Measurements from ENCODE around the gene DNASE2B. TPM values are rescaled to one million over a fixed set of nuclear protein-coding genes. Genes with fewer than 3 reads are reported as not detected.

DNASE2B gene
- polyA plus RNA-seq, 1 donor from 2014 or later = 27.9 TPM

DNA sequence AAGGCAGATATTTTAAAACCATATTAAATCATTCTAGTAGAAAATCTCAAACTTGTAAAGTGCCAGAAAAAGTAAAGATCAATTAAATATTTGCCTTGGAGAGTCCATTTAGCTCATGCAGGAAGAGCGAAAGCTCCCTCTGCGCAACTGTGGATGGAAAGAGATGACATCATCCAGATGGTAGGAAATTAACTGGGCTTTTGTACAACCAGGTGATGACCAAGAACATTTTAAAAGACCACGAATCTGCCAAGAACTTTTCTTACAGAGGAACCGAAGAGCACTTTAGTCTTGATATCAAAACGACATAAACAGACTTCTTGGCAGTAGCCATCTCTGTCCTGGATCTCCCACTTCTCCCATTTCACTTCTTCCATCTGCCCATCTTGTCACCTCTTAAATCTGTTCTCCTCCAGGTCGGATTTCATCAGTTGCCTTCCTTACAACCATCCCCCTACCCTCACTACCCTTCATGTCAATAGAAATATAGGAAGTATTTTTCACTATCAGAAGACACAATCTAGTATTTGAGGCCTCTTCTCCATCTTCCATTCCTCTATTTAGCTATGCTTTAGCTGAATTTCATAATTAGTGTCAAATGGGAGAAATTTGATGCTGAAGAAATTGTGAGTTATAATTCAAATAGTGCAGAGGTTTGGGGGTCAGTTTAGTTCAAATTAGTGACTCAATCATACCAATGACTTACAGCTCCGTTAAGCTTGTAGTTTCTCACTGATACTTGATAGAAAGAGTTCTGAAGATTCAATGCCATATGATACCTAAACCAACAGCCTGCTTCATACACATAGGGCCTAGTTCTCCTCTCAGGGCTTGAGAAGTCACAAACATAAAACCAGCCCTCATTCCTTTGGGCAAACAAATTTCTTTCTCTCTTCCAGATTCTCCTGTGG lies 22.0 kb upstream of the DNASE2B start:
- Histone ChIP-seq H2AFZ (ENCODE audit: low read depth, low read length) (no peak overlapping the region), H4K20me1 (ENCODE audit: insufficient read depth) (no peaks in the 10 kb centered on the region), H3K27me3 (ENCODE audit: insufficient read depth, low read depth, low read length) (no peaks in the 10 kb centered on the region), H3F3A (ENCODE audit: insufficient read depth, low read length, poor library complexity, severe bottlenecking) (no peaks in the 10 kb centered on the region), H3K4me3 (ENCODE audit: low read length) (no peak overlapping the region), H3K4me2 (ENCODE audit: low read length) (no peak overlapping the region), H3K79me2 (replicated peaks; ENCODE audit: insufficient read depth, low read length) (no peaks in the 10 kb centered on the region), H3K9me3 (ENCODE audit: low read length) (no peaks in the 10 kb centered on the region), H3K36me3 (ENCODE audit: insufficient read depth, low read length) (no peaks in the 10 kb centered on the region), H3K27ac (ENCODE audit: low read length) (no peak overlapping the region), H3K9me2 (ENCODE audit: insufficient read depth, low read length) (no peaks in the 10 kb centered on the region), H3K9ac (ENCODE audit: low read length) (no peak overlapping the region)
- TF ChIP-seq REST (IDR thresholded peaks at IDR 0.05; ENCODE audit: borderline replicate concordance) (no peak), CTCF (IDR thresholded peaks at IDR 0.05; ENCODE audit: poor library complexity, severe bottlenecking) (no peak), RAD21 (conservative IDR thresholded peaks at IDR 0.05) (no peak), TAF1 (IDR thresholded peaks at IDR 0.05; ENCODE audit: low read depth) (no peak), SMC3 (conservative IDR thresholded peaks at IDR 0.05; ENCODE audit: poor library complexity) (no peak), EZH2 (IDR thresholded peaks at IDR 0.05; ENCODE audit: borderline replicate concordance, insufficient read depth, low read length, poor library complexity, severe bottlenecking) (no peak), EP300 (conservative IDR thresholded peaks at IDR 0.05; ENCODE audit: poor library complexity, severe bottlenecking) (no peak), MXI1 (conservative IDR thresholded peaks at IDR 0.05; ENCODE audit: poor library complexity, severe bottlenecking) (no peak), POLR2AphosphoS5 (IDR thresholded peaks at IDR 0.05) (no peak)

DNA sequence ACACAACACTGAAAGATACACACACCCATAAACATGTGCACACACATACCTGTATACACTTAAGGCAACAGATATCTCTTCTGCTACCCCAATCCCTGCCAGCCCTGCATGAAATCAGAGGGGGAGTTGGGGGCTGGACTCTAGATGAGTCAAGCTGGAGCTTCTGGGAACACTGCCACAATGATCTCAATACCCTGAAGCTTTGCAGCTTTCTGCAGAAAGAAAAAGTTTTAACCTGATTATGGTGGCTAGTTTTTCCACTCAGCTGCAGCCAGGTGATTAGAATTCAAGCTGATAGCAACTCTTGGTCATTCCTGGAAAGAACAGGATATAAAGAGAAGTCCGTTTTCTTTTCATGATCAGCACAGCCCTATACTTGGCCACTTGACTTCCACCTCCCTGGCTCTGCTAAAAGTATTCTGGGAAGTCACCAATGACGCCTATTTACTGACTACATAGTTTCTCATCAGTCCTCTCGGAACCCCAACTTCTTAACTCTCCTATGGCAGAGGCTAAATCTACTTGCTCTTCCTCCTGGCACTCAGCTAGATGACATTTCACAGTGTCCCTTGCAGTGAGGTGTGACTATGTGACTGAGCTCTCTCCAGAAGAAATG lies 20.7 kb upstream of the DNASE2B start:
- no peaks in the 10 kb centered on the region for H3K9me3 ChIP-seq (ENCODE audit: low read length)
- no peak overlapping the region for H3K27ac ChIP-seq (ENCODE audit: low read length)
- no peaks in the 10 kb centered on the region for H4K20me1 ChIP-seq (ENCODE audit: insufficient read depth)
- H3K4me3 ChIP-seq (ENCODE audit: low read length) = no peak overlapping the region
- no peaks in the 10 kb centered on the region for H3F3A ChIP-seq (ENCODE audit: insufficient read depth, low read length, poor library complexity, severe bottlenecking)
- TF ChIP-seq REST (IDR thresholded peaks at IDR 0.05; ENCODE audit: borderline replicate concordance) = no peak
- TF ChIP-seq CTCF (IDR thresholded peaks at IDR 0.05; ENCODE audit: poor library complexity, severe bottlenecking) = no peak
- no peak for TF ChIP-seq TAF1 (IDR thresholded peaks at IDR 0.05; ENCODE audit: low read depth)
- no peak for TF ChIP-seq POLR2AphosphoS5 (IDR thresholded peaks at IDR 0.05)
- TF ChIP-seq EZH2 (IDR thresholded peaks at IDR 0.05; ENCODE audit: borderline replicate concordance, insufficient read depth, low read length, poor library complexity, severe bottlenecking) = no peak
- TF ChIP-seq SMC3 (conservative IDR thresholded peaks at IDR 0.05; ENCODE audit: poor library complexity) = no peak
- TF ChIP-seq EP300 (conservative IDR thresholded peaks at IDR 0.05; ENCODE audit: poor library complexity, severe bottlenecking) = no peak
- TF ChIP-seq MXI1 (conservative IDR thresholded peaks at IDR 0.05; ENCODE audit: poor library complexity, severe bottlenecking) = no peak
- no peak for TF ChIP-seq RAD21 (conservative IDR thresholded peaks at IDR 0.05)
- H3K27me3 ChIP-seq (ENCODE audit: insufficient read depth, low read depth, low read length) = no peaks in the 10 kb centered on the region
- no peak overlapping the region for H3K4me2 ChIP-seq (ENCODE audit: low read length)
- no peaks in the 10 kb centered on the region for H3K79me2 ChIP-seq (replicated peaks; ENCODE audit: insufficient read depth, low read length)
- H3K36me3 ChIP-seq (ENCODE audit: insufficient read depth, low read length) = no peaks in the 10 kb centered on the region
- no peak overlapping the region for H2AFZ ChIP-seq (ENCODE audit: low read depth, low read length)
- no peak overlapping the region for H3K9ac ChIP-seq (ENCODE audit: low read length)
- H3K9me2 ChIP-seq (ENCODE audit: insufficient read depth, low read length) = no peaks in the 10 kb centered on the region
